HG03354 (cell line): ENCODE results near the gene ABL2.
A peak's percentile ranks its signal among the peaks of the same experiment; 100 is the strongest.
"Not testable (repeated sequence)": the region's sequence is repeated elsewhere in the genome, so short reads cannot be mapped to it uniquely, and the experiment has no call there.

Experiments used
- ATAC-seq: cut with Tn5 transposase; IDR thresholded peaks from one replicate; pipeline ENCODE4 v1.9.1; 2021; ENCODE audit warnings: mild to moderate bottlenecking; ENCODE audit not compliant: unreplicated experiment, poor library complexity, severe bottlenecking

The ABL2 gene

GRCh38 chr1:179142889-179143299 is 86.6 kb downstream of the ABL2 start:
- no peak for ATAC-seq

- no peak for ATAC-seq
Measured at GRCh38 chr1:179141592-179142251, 87.8 kb downstream of the ABL2 start.

GRCh38 chr1:179138755-179139154 is 90.7 kb downstream of the ABL2 start:
- ATAC-seq = not testable (repeated sequence)

GRCh38 chr1:179137617-179138255 is 91.7 kb downstream of the ABL2 start:
- ATAC-seq = no peak

- ATAC-seq = not testable (repeated sequence)
Measured at GRCh38 chr1:179135707-179136106, 93.8 kb downstream of the ABL2 start.

GRCh38 chr1:179135168-179135567 is 94.3 kb downstream of the ABL2 start:
- ATAC-seq = not testable (repeated sequence)

- ATAC-seq = peak; percentile 98
Measured at GRCh38 chr1:179129702-179130473, 99.6 kb downstream of the ABL2 start.

GRCh38 chr1:179128520-179128919 is 101.0 kb downstream of the ABL2 start:
- ATAC-seq = no peak

GRCh38 chr1:179127163-179127895 is 102.1 kb downstream of the ABL2 start:
- ATAC-seq = no peak

GRCh38 chr1:179126338-179127060 is 103.0 kb downstream of the ABL2 start:
- ATAC-seq = no peak

GRCh38 chr1:179124873-179125272 is 104.6 kb downstream of the ABL2 start:
- no peak for ATAC-seq

GRCh38 chr1:179121159-179121938 is 108.1 kb downstream of the ABL2 start:
- no peak for ATAC-seq

- ATAC-seq = no peak
Measured at GRCh38 chr1:179120736-179121135, 108.7 kb downstream of the ABL2 start.

GRCh38 chr1:179119513-179119912 is 110.0 kb downstream of the ABL2 start:
- ATAC-seq = no peak

- ATAC-seq = no peak
Measured at GRCh38 chr1:179115181-179115580, 114.3 kb downstream of the ABL2 start.

- no peak for ATAC-seq
Measured at GRCh38 chr1:179108644-179109043, 120.8 kb downstream of the ABL2 start.

GRCh38 chr1:179107706-179108629 is 121.5 kb downstream of the ABL2 start:
- no peak for ATAC-seq

GRCh38 chr1:179105393-179105792 is 124.1 kb downstream of the ABL2 start:
- no peak for ATAC-seq
